ENCODE measurements around the gene SEMA3A.
"Not testable (repeated sequence)": the region's sequence is repeated elsewhere in the genome, so short reads cannot be mapped to it uniquely, and the experiment has no call there.

The SEMA3A gene

GRCh38 chr7:84157171-84157570 is 37.4 kb downstream of the SEMA3A start:
- H3K27ac ChIP-seq (ENCODE audit: low read depth, low read length), result no peak overlapping the region
- no peak for TF ChIP-seq CTCF (IDR thresholded peaks at IDR 0.05; ENCODE audit: insufficient read depth, low read length, poor library complexity, severe bottlenecking)
- TF ChIP-seq EZH2phosphoT487 (conservative IDR thresholded peaks at IDR 0.05; ENCODE audit: low read length), result no peak
- no peaks in the 10 kb centered on the region for H3K9me3 ChIP-seq (ENCODE audit: insufficient read depth, low read length)
- H3K4me2 ChIP-seq (ENCODE audit: low read depth, low read length, poor library complexity, severe bottlenecking), result no peak overlapping the region
- H3K9ac ChIP-seq (ENCODE audit: low read length), result no peak overlapping the region
- no peaks in the 10 kb centered on the region for H3K9me2 ChIP-seq (replicated peaks; ENCODE audit: insufficient read depth, low read length)
- H3K36me3 ChIP-seq (ENCODE audit: low read length), result no peaks in the 10 kb centered on the region
- H3F3A ChIP-seq (ENCODE audit: insufficient read depth), result no peaks in the 10 kb centered on the region
- no peak overlapping the region for H2AFZ ChIP-seq (ENCODE audit: low read depth, low read length, severe bottlenecking)
- H3K27me3 ChIP-seq (ENCODE audit: low read length), result no peaks in the 10 kb centered on the region
- peaks cover 3% of the 10 kb centered on the region; the same call in 1 of the 2 replicates for H4K20me1 ChIP-seq (ENCODE audit: low read depth, low read length)
- H3K4me3 ChIP-seq (ENCODE audit: insufficient read depth, low read length, poor library complexity, severe bottlenecking), result no peak overlapping the region
- H3K79me2 ChIP-seq (ENCODE audit: insufficient read depth, low read length), result no peaks in the 10 kb centered on the region

GRCh38 chr7:84154991-84155781 is 39.4 kb downstream of the SEMA3A start:
- TF ChIP-seq CTCF (IDR thresholded peaks at IDR 0.05; ENCODE audit: insufficient read depth, low read length, poor library complexity, severe bottlenecking) (no peak), EZH2phosphoT487 (conservative IDR thresholded peaks at IDR 0.05; ENCODE audit: low read length) (no peak)
- Histone ChIP-seq H3K9ac (ENCODE audit: low read length) (no peak overlapping the region), H3K27me3 (ENCODE audit: low read length) (no peaks in the 10 kb centered on the region), H3K4me3 (ENCODE audit: insufficient read depth, low read length, poor library complexity, severe bottlenecking) (no peak overlapping the region), H3K4me2 (ENCODE audit: low read depth, low read length, poor library complexity, severe bottlenecking) (no peak overlapping the region), H3K9me2 (replicated peaks; ENCODE audit: insufficient read depth, low read length) (no peaks in the 10 kb centered on the region), H4K20me1 (ENCODE audit: low read depth, low read length) (peaks cover 3% of the 10 kb centered on the region; the same call in 1 of the 2 replicates), H3K9me3 (ENCODE audit: insufficient read depth, low read length) (no peaks in the 10 kb centered on the region), H3F3A (ENCODE audit: insufficient read depth) (no peaks in the 10 kb centered on the region), H3K36me3 (ENCODE audit: low read length) (no peaks in the 10 kb centered on the region), H3K79me2 (ENCODE audit: insufficient read depth, low read length) (no peaks in the 10 kb centered on the region), H2AFZ (ENCODE audit: low read depth, low read length, severe bottlenecking) (no peak overlapping the region), H3K27ac (ENCODE audit: low read depth, low read length) (no peak overlapping the region)

- H3K9me2 ChIP-seq (replicated peaks; ENCODE audit: insufficient read depth, low read length), result no peaks in the 10 kb centered on the region
- TF ChIP-seq EZH2phosphoT487 (conservative IDR thresholded peaks at IDR 0.05; ENCODE audit: low read length) (no peak), CTCF (IDR thresholded peaks at IDR 0.05; ENCODE audit: insufficient read depth, low read length, poor library complexity, severe bottlenecking) (no peak)
Measured at GRCh38 chr7:84152995-84153394, 41.6 kb downstream of the SEMA3A start.

GRCh38 chr7:84150370-84150769 is 44.2 kb downstream of the SEMA3A start:
- H3K9ac ChIP-seq (ENCODE audit: low read length); H2AFZ ChIP-seq (ENCODE audit: low read depth, low read length, severe bottlenecking); H3K27me3 ChIP-seq (ENCODE audit: low read length); H3K9me3 ChIP-seq (ENCODE audit: insufficient read depth, low read length); H3K4me2 ChIP-seq (ENCODE audit: low read depth, low read length, poor library complexity, severe bottlenecking); H3F3A ChIP-seq (ENCODE audit: insufficient read depth); H3K9me2 ChIP-seq (replicated peaks; ENCODE audit: insufficient read depth, low read length); H3K79me2 ChIP-seq (ENCODE audit: insufficient read depth, low read length); H3K27ac ChIP-seq (ENCODE audit: low read depth, low read length); H3K4me3 ChIP-seq (ENCODE audit: insufficient read depth, low read length, poor library complexity, severe bottlenecking); H4K20me1 ChIP-seq (ENCODE audit: low read depth, low read length); H3K36me3 ChIP-seq (ENCODE audit: low read length): not testable (repeated sequence)

More at GRCh38 chr7:84152995-84153394, 41.6 kb downstream of the SEMA3A start:
- H3K9ac ChIP-seq (ENCODE audit: low read length), result no peak overlapping the region
- no peaks in the 10 kb centered on the region for H4K20me1 ChIP-seq (ENCODE audit: low read depth, low read length)
- no peak overlapping the region for H3K4me2 ChIP-seq (ENCODE audit: low read depth, low read length, poor library complexity, severe bottlenecking)
- H3K27me3 ChIP-seq (ENCODE audit: low read length), result no peaks in the 10 kb centered on the region
- no peaks in the 10 kb centered on the region for H3F3A ChIP-seq (ENCODE audit: insufficient read depth)
- H3K9me3 ChIP-seq (ENCODE audit: insufficient read depth, low read length), result no peaks in the 10 kb centered on the region
- H3K27ac ChIP-seq (ENCODE audit: low read depth, low read length), result no peak overlapping the region
- no peak overlapping the region for H3K4me3 ChIP-seq (ENCODE audit: insufficient read depth, low read length, poor library complexity, severe bottlenecking)
- H2AFZ ChIP-seq (ENCODE audit: low read depth, low read length, severe bottlenecking), result no peak overlapping the region
- no peaks in the 10 kb centered on the region for H3K79me2 ChIP-seq (ENCODE audit: insufficient read depth, low read length)
- H3K36me3 ChIP-seq (ENCODE audit: low read length), result no peaks in the 10 kb centered on the region

Measured in SU-DHL-6 (cell line).